OCI-LY1 (cell line): Measurements from ENCODE around the gene ADAM21.
"Not testable (repeated sequence)": the region's sequence is repeated elsewhere in the genome, so short reads cannot be mapped to it uniquely, and the experiment has no call there.

Experiments
- H2AFZ ChIP-seq: fragments of 200-600 bp; sonication (generic), shearing (Covaris generic); 2 replicates; pipeline ENCODE4 v1.6.0; 2014; ENCODE audit warnings: antibody characterized with exemption, mild to moderate bottlenecking, low read length
- H3F3A ChIP-seq: fragments of 200-600 bp; sonication (generic), shearing (Covaris generic); 2 replicates; pipeline ENCODE4 v1.6.0; 2014; ENCODE audit warnings: mild to moderate bottlenecking, antibody characterized with exemption, low read length, moderate library complexity; ENCODE audit not compliant: insufficient read depth
- H3K27ac ChIP-seq: fragments of 200-600 bp; sonication (generic); 2 replicates; pipeline ENCODE4 v1.5.1; 2014; ENCODE audit warnings: low read length, mixed run types, mild to moderate bottlenecking, low read depth; ENCODE audit not compliant: poor library complexity, severe bottlenecking
- H3K27me3 ChIP-seq: fragments of 200-600 bp; sonication (generic); 2 replicates; pipeline ENCODE4 v1.6.0; 2014; ENCODE audit warnings: antibody characterized with exemption, mild to moderate bottlenecking, low read length, moderate library complexity; ENCODE audit not compliant: insufficient read depth
- H3K36me3 ChIP-seq: fragments of 200-600 bp; sonication (generic); 2 replicates; pipeline ENCODE4 v1.6.1; 2014; ENCODE audit warnings: mild to moderate bottlenecking, antibody characterized with exemption, low read length, moderate library complexity, mixed read lengths; ENCODE audit not compliant: insufficient read depth
- H3K4me1 ChIP-seq: fragments of 200-600 bp; sonication (generic); 2 replicates; pipeline ENCODE4 v1.5.1; 2014; ENCODE audit warnings: mild to moderate bottlenecking, low read length, moderate library complexity; ENCODE audit not compliant: insufficient read depth, severe bottlenecking
- H3K4me2 ChIP-seq: fragments of 200-600 bp; sonication (generic), shearing (Covaris generic); 2 replicates; pipeline ENCODE4 v1.6.1; 2014; ENCODE audit warnings: low read length
- H3K4me3 ChIP-seq: fragments of 200-600 bp; sonication (generic); 2 replicates; pipeline ENCODE4 v1.5.1; 2014; ENCODE audit warnings: low read length, low read depth, mild to moderate bottlenecking, mixed read lengths; ENCODE audit not compliant: poor library complexity, severe bottlenecking
- H3K79me2 ChIP-seq: fragments of 200-600 bp; shearing (Covaris generic); 2 replicates; pipeline ENCODE4 v1.6.1; 2016; ENCODE audit warnings: mixed run types, low read length, mixed read lengths; ENCODE audit not compliant: insufficient read depth
- H3K9ac ChIP-seq: fragments of 200-600 bp; sonication (generic), shearing (Covaris generic); 2 replicates; pipeline ENCODE4 v1.6.1; 2014; ENCODE audit warnings: mild to moderate bottlenecking, low read length, mixed read lengths
- H3K9me2 ChIP-seq: fragments of 200-600 bp; sonication (generic), shearing (Covaris generic); 2 replicates; pipeline ENCODE4 v1.6.1; 2014; ENCODE audit warnings: low read depth, mild to moderate bottlenecking, low read length, mixed read lengths
- H3K9me3 ChIP-seq: fragments of 200-600 bp; shearing (Covaris generic); 2 replicates; pipeline ENCODE4 v1.6.1; 2014; ENCODE audit warnings: low read length, mixed read lengths
- H4K20me1 ChIP-seq: fragments of 200-600 bp; sonication (generic), shearing (Covaris generic); 2 replicates; pipeline ENCODE4 v1.6.0; 2016; ENCODE audit warnings: mild to moderate bottlenecking, low read length; ENCODE audit not compliant: insufficient read depth
- EZH2 ChIP-seq: fragments of 200-600 bp; sonication (generic), shearing (Covaris generic); IDR thresholded peaks from 2 replicates; pipeline ENCODE4 v1.8.0; 2017; ENCODE audit warnings: borderline replicate concordance, mixed run types, mild to moderate bottlenecking, antibody characterized with exemption, low read length, moderate library complexity, mixed read lengths
- TF ChIP-seq, protein P1 (sequence below): fragments of 200-600 bp; sonication (generic), shearing (Covaris generic); IDR thresholded peaks from 2 replicates; pipeline ENCODE4 v1.5.1; 2017; ENCODE audit warnings: mild to moderate bottlenecking, antibody characterized with exemption, low read length, moderate library complexity, mixed read lengths

Gene ADAM21

DNA sequence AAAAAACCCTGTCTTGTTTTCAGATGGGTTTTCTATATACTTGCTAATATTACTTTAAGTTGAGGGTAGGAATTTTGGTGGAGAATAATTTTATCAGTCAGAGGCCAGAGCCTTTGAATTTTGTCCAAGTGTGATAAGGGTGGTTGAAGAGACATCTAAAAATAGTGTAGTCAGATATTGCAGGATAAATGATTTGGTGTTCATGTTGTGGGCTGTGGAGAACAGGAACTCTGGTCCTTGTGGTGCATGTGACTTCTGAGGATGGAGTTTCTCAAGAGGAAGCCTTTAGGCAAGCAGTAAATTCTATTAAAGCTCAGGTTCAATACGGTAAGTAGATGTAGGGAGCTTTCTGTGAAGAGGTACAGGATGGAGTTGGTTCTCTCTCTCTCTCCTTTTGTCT is 2.8 kb downstream of the ADAM21 start:
- H3K9me2 ChIP-seq, result no peaks in the 10 kb centered on the region
- H3K79me2 ChIP-seq, result no peaks in the 10 kb centered on the region
- H3K27ac ChIP-seq, result no peak overlapping the region
- no peak for TF ChIP-seq EZH2
- TF ChIP-seq, protein P1, sequence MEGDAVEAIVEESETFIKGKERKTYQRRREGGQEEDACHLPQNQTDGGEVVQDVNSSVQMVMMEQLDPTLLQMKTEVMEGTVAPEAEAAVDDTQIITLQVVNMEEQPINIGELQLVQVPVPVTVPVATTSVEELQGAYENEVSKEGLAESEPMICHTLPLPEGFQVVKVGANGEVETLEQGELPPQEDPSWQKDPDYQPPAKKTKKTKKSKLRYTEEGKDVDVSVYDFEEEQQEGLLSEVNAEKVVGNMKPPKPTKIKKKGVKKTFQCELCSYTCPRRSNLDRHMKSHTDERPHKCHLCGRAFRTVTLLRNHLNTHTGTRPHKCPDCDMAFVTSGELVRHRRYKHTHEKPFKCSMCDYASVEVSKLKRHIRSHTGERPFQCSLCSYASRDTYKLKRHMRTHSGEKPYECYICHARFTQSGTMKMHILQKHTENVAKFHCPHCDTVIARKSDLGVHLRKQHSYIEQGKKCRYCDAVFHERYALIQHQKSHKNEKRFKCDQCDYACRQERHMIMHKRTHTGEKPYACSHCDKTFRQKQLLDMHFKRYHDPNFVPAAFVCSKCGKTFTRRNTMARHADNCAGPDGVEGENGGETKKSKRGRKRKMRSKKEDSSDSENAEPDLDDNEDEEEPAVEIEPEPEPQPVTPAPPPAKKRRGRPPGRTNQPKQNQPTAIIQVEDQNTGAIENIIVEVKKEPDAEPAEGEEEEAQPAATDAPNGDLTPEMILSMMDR, result no peak
- H3K4me3 ChIP-seq, result no peak overlapping the region
- no peaks in the 10 kb centered on the region for H3F3A ChIP-seq
- no peak overlapping the region for H2AFZ ChIP-seq
- H3K36me3 ChIP-seq, result no peaks in the 10 kb centered on the region
- no peaks in the 10 kb centered on the region for H3K27me3 ChIP-seq
- H3K4me1 ChIP-seq, result no peaks in the 10 kb centered on the region
- no peaks in the 10 kb centered on the region for H4K20me1 ChIP-seq
- H3K4me2 ChIP-seq, result no peak overlapping the region
- no peaks in the 10 kb centered on the region for H3K9me3 ChIP-seq
- no peak overlapping the region for H3K9ac ChIP-seq

DNA sequence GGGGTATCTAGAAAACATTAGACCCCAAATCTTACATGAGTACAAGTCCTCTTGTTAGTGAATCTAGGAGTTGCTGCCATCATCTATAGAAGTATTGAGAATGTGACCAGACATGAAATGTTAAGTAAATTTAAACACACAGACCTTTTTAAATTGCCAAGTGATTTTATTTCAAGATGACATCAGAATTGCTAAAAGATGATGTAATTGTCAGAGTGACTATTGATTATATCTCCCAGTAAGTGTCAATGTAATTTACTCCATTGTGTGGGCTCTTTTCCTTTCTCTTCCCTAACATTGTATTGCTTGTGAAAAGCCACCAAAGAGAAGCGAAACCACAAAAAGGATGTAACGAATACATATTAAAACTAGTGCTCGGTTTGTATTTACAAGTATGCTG is 16.8 kb downstream of the ADAM21 start:
- TF ChIP-seq, protein P1, result no peak
- no peak for TF ChIP-seq EZH2
- Histone ChIP-seq H3K9me2 (no peaks in the 10 kb centered on the region), H3K4me2 (no peak overlapping the region), H3K36me3 (no peaks in the 10 kb centered on the region), H2AFZ (no peak overlapping the region), H4K20me1 (no peaks in the 10 kb centered on the region), H3K4me1 (no peaks in the 10 kb centered on the region), H3K79me2 (no peaks in the 10 kb centered on the region), H3F3A (no peaks in the 10 kb centered on the region), H3K9ac (no peak overlapping the region), H3K27ac (no peak overlapping the region), H3K27me3 (no peaks in the 10 kb centered on the region), H3K4me3 (no peak overlapping the region), H3K9me3 (no peaks in the 10 kb centered on the region)

DNA sequence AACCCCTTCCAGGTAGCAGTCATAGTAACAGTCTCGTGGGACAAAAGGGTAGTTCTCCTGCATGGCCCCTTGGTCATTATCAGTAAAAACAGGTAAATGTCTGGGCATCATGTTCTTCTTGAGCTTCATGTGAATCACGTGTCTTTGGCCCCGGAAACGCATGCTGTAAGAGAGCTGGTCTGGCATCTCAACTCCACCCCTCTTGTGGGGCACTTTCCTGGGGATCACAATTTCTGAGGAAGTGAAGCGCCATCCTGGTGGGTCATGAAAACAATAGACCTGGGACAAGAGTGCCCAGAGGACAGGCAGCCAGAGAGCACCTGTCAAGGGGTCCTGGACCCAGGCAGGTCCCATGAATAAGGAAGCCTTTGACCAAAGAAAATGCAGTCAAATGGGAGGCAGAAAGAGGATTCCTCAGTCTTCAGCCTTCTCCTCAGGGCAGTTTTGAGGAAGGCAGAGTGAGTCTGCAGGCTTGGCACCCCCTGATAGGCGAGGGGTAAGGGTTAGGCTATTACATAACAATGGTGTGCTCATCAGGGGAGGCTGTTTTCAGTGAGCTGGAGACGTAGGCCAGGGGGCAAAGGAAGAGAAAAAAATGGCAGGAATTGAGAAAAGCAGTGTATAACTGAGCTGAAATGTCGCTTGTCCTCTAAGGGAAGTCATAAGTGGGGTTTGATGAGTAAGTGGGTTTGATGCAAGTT is 19.0 kb downstream of the ADAM21 start:
- H3K36me3 ChIP-seq, H3K4me2 ChIP-seq, H3K9me2 ChIP-seq, H4K20me1 ChIP-seq, H3K4me3 ChIP-seq, H3K27me3 ChIP-seq, H3K9ac ChIP-seq, H3K79me2 ChIP-seq, H3K4me1 ChIP-seq, H2AFZ ChIP-seq, H3F3A ChIP-seq, H3K27ac ChIP-seq, H3K9me3 ChIP-seq: not testable (repeated sequence)
